ENCODE data around the gene TBC1D8.

TBC1D8 gene

GRCh38 chr2:100976645-100977391 is 174.4 kb downstream of the TBC1D8 start:
- no peak for DNase-seq (ENCODE audit: low read depth)

DNA sequence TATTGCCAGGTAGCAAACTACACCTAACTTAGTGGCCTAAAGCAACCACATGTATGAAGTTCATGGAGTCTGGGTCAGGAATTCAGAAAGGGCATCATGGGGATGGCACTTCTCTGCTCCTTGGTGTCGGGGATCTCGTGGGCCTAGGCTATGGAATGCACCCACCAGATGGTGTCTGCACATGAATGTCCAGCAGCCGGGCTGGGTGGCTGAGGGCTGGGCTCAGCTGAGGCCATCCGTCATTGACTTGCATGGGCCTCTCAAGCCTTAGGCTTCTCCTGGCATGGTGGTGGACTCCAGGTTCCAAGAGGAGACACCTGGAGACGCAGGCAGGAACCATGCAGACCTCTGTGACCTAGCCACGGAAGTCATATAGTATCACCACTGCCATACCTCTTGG is 175.1 kb downstream of the TBC1D8 start:
- DNase-seq (ENCODE audit: low read depth), result no peak

DNA sequence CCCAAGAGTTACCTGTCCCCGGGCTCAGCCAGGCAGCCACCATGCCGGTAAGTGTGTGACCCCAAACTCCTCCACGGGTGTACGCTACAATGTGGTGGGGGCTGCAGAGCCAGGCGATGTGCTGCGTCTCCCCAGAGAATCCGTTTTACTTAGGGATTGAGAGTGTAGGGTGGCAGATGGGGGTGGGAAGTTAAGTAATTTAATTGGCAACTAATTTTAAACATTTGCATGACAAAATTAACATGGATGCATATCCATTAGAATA is 175.7 kb downstream of the TBC1D8 start:
- DNase-seq (ENCODE audit: low read depth), result no peak

DNA sequence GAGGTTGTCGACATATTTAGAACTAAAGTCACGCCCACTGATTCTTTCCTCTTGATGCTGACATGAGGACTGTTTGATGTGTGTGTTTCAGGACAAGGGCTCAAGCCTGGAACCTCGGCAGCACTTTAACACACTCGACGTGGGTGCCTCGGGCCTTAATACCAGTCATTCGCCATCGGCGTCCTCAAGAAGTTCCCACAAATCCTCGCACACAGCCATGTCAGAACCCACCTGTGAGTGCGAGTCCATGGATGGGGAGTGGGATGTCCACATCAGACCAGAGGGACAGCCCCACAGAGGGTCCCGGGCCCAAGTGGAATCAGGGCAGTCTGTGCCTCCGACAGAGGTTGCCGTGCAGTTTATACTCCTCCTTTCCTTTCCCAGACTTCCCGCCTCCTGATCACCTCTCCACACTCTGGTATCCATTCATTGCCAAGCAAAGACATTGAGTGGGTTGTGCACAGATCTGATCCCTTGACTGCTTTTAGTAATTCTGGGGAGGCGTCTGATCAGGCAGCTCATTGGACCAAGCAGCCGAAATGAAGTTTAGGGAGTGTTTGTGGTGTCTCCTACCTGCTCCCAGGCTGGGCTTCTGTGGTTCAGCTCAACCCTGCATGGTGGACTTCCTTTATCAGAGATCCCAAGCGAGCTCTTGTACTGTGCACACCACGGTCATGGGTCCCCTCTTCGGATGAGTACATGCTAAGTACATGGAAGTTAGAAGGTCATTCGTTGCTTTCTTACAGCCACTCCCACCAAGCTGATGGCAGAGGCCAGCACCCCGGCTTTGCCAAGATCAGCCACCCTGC is 176.3 kb downstream of the TBC1D8 start:
- DNase-seq (ENCODE audit: low read depth), result no peak

- no peak for DNase-seq (ENCODE audit: low read depth)
Observed at GRCh38 chr2:100972452-100972851, 178.7 kb downstream of the TBC1D8 start.

- DNase-seq (ENCODE audit: low read depth), result no peak
Observed at GRCh38 chr2:100971221-100971620, 180.0 kb downstream of the TBC1D8 start.

- DNase-seq (ENCODE audit: low read depth), result no peak
Observed at GRCh38 chr2:100969998-100970397, 181.2 kb downstream of the TBC1D8 start.

DNA sequence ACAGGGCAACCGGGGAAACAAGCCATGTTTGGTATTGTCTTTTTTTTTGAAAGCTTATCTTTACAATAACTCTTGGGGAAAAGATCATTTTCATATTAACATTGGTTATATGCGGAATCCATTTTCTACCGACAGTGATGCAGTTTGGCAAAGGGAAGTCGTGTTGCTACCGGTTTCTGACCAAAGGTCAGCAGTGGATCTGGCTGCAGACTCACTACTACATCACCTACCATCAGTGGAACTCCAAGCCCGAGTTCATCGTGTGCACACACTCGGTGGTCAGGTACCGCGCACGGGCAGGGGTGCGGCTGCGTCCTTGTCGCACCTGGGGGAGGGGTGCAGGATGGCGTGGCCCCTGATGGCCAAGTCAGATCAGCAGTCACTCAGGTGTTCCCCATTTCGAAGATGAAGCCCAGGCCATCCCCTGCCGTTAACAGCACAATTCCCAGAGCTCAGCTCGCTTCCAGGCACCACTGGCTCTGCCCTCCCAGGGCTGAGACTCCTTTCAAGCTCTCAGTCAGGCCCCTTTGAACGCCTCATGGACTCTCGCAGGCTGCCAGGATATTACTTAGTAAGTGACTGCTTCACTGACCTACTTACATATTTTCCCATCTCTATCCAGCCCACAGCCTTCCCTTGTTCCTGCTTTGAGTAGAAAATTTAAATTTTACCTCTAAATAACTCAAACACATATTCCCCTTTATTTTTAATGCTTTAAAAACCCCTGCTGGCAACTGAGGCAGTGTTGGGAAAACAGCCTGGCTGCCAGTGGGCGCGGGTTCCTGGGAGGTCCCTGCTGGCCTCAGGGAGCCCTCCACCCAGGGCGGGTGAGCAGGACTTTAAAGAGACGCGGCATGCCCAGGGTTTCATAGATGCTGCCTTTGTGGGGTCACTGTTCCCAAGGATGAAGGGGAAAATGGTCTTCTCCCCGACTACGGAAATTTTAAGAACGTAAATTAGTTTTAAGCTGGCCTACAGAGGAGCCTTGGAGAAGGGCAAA is 182.7 kb downstream of the TBC1D8 start:
- no peak for DNase-seq (ENCODE audit: low read depth)

DNA sequence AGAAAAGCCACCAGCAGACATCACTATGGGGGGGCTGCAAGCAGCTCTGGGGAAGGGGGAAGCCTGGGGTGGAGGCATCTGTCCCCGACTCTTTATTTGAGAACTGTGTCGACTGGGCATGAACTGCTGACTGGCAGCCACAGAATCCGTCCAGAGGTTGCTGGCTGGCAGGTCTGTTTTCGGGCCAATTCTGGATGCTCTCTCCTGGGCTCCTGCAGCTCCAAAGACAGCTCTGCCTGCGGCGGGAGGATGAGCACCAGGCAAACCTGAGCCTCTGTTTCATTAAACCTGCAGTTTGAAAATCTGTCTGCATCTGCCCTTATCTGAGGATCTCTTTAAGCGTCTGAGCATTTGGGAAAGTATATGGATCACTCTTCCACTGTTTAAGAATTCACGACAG is 183.5 kb downstream of the TBC1D8 start:
- DNase-seq (ENCODE audit: low read depth), result no peak

GRCh38 chr2:100965596-100965995 is 185.6 kb downstream of the TBC1D8 start:
- no peak for DNase-seq (ENCODE audit: low read depth)

- no peak for DNase-seq (ENCODE audit: low read depth)
Observed at GRCh38 chr2:100964681-100965169, 186.5 kb downstream of the TBC1D8 start.

- no peak for DNase-seq (ENCODE audit: low read depth)
Observed at GRCh38 chr2:100964222-100964621, 187.0 kb downstream of the TBC1D8 start.

- DNase-seq (ENCODE audit: low read depth), result no peak
Observed at GRCh38 chr2:100963026-100963375, 188.2 kb downstream of the TBC1D8 start.

DNA sequence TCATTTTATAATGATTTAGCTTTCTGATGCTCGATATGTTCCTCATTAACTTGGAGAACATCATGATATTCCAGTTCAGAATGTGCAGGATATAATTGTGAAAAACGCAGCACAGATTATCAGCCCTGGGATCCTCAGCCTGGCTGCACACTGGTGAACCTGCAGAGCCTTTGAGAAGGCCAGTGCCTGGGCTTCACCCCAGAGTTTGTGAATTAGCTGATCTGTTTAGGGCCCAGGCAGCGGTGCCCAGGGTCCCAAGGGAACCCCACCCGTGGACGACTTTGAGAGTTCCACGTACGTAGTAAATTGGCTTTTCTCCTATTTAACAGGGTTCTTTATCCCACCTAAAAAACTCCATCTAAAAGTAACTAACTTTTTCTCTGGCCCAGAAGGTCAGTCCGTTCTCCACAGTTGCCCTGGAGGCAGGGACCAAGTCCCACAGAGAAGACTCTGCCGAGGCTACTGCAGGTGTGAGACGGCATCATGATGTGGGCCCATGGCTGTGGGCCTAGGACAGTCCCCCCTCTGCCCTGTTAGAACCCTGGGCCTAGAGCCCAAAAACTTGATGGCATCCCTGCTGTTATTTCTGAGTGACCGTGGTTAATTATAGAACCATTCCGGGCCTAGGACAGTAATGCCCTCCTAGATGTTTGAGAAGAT is 188.7 kb downstream of the TBC1D8 start:
- DNase-seq (ENCODE audit: low read depth), result no peak

DNA sequence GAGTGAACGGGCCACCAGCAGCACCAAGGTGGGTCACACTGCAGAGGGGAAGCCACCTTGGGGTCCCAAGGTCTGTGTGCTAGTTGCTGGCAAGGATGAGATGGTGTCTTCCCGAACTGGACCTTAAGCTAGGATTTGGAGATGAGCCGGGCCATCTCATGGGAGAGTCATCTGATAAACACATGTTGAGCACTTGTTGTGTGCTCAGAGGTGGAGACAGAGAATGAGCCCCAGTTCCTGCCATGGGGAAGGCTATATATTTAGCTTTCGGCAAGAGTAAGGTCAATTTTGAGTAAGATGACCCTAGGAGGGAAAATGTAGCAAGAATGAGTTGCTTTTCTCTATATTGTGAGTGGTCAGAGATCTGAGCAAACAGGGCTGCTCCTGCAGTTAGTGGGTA is 190.5 kb downstream of the TBC1D8 start:
- DNase-seq (ENCODE audit: low read depth), result no peak

DNA sequence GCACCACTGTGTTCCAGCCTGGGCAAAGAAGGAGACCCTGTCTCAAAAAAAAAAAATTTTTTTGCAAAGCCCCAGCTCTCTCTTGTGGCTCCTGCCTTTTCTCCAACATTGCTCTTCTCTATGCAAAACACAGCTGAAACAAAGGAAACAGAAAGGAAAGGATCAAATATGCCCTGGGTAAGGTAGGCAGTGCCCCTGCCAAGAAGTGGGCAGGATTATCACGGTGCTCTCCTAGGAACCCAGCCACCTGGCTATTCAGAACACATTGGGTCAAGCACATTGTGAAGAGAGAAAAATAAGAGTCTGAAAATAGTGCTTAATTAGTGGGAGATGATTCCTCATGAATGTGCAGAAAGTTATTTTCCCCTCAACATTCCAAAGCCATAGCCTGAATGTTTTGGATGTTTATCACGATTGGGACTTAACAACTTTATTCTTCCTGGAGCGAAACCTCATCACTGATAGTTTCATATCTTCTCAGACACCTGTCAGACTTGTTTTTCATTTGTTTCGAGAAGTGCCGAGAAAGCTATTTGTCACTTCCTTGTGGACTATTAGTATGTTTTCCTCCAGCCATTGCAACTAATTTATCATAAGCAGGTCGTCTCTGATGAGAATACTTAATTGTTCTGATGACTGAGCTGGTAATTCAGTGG is 191.8 kb downstream of the TBC1D8 start:
- no peak for DNase-seq (ENCODE audit: low read depth)

GRCh38 chr2:100957996-100958653 is 193.1 kb downstream of the TBC1D8 start:
- peak; percentile 99 for DNase-seq (ENCODE audit: low read depth)
